Transverse colon (tissue), 4 donors: ENCODE measurements around the gene CLEC18C.

Experiments
- CTCF ChIP-seq, 5 experiments: fragments of 200-600 bp in 3 of 5; fragments of 450-650 bp in 2 of 5; sonication (generic) in 3 of 5; IDR thresholded peaks; 1 replicate in 2 of 5; 2 replicates in 3 of 5; pipeline ENCODE4 v1.5.1; 2016 to 2017; ENCODE audit warnings: antibody characterized with exemption in 5 of 5, inconsistent platforms in 3 of 5, mild to moderate bottlenecking in 2 of 5, moderate library complexity in 1 of 5
- POLR2A ChIP-seq: fragments of 450-650 bp; IDR thresholded peaks from one replicate; pipeline ENCODE4 v1.6.1; 2016; ENCODE audit warnings: antibody characterized with exemption, mild to moderate bottlenecking, moderate library complexity
- POLR2AphosphoS5 ChIP-seq, 3 donors: sonication (generic); formaldehyde crosslinking; IDR thresholded peaks; one replicate each; pipeline ENCODE4 v1.6.1; 2016; ENCODE audit warnings: antibody characterized with exemption in 3 of 3

GRCh38 chr16:70157105-70157476 lies 16.5 kb upstream of the CLEC18C start:
- TF ChIP-seq CTCF (IDR thresholded peaks at IDR 0.05) (no peak), POLR2A (no peak), POLR2AphosphoS5 (IDR thresholded peaks at IDR 0.05) (no peak)
